Brain microvascular endothelial cell (primary cell): ENCODE measurements around the gene ARHGAP10.

Experiments
- DNase-seq: peaks from one replicate; pipeline ENCODE4 v3.0.0-alpha.2; 2020
- H3K27ac ChIP-seq: fragments of 250-450 bp; sonication (Bioruptor Pico); 2 replicates; pipeline ENCODE4 v1.5.1; 2020; ENCODE audit warnings: mild to moderate bottlenecking, moderate library complexity
- H3K27me3 ChIP-seq: fragments of 250-450 bp; sonication (Bioruptor Pico); replicated peaks from 2 replicates; pipeline ENCODE4 v1.5.1; 2020; ENCODE audit warnings: mild to moderate bottlenecking
- H3K36me3 ChIP-seq: fragments of 250-450 bp; sonication (Bioruptor Pico); replicated peaks from 2 replicates; pipeline ENCODE4 v1.5.1; 2020; ENCODE audit warnings: mild to moderate bottlenecking
- H3K4me3 ChIP-seq: 2 replicates; pipeline ENCODE4 v1.5.1; 2011; ENCODE audit warnings: low read depth, mild to moderate bottlenecking, control low read depth, low read length, moderate library complexity
- CTCF ChIP-seq: IDR thresholded peaks from 2 replicates; pipeline ENCODE4 v1.5.1; 2011; ENCODE audit warnings: low read depth, mild to moderate bottlenecking, moderate library complexity, low read length, control low read depth, inconsistent platforms; ENCODE audit errors: missing control alignments
- in situ Hi-C: cut with HindIII; loops from 2 replicates; pipeline ENCODE4 v1.10.0; 2017; ENCODE audit warnings: low sequenced_read_pairs, low pct_ligation_motif_present

The ARHGAP10 gene

GRCh38 chr4:148101235-148101634, 369.3 kb downstream of the ARHGAP10 start:
- Histone ChIP-seq H3K27me3 (no peaks in the 10 kb centered on the region), H3K4me3 (no peak overlapping the region), H3K27ac (no peak overlapping the region), H3K36me3 (no peaks in the 10 kb centered on the region)
- no peak for TF ChIP-seq CTCF
- no peak for DNase-seq
- in situ Hi-C loops: no loop called here

GRCh38 chr4:148101790-148102189, 369.9 kb downstream of the ARHGAP10 start:
- no peaks in the 10 kb centered on the region for H3K36me3 ChIP-seq
- H3K27me3 ChIP-seq: no peaks in the 10 kb centered on the region
- no peak overlapping the region for H3K4me3 ChIP-seq
- TF ChIP-seq CTCF: no peak
- H3K27ac ChIP-seq: no peak overlapping the region
- DNase-seq: no peak
- in situ Hi-C loops: no loop called here

GRCh38 chr4:148103597-148104355, 371.9 kb downstream of the ARHGAP10 start:
- Histone ChIP-seq H3K36me3 (no peaks in the 10 kb centered on the region), H3K27me3 (no peaks in the 10 kb centered on the region), H3K4me3 (no peak overlapping the region), H3K27ac (no peak overlapping the region)
- DNase-seq: no peak
- in situ Hi-C loops: no loop called here
- TF ChIP-seq CTCF: no peak

- Histone ChIP-seq H3K36me3 (no peaks in the 10 kb centered on the region), H3K27ac (no peak overlapping the region), H3K4me3 (no peak overlapping the region), H3K27me3 (no peaks in the 10 kb centered on the region)
- no peak for DNase-seq
- TF ChIP-seq CTCF: no peak
- in situ Hi-C loops: no loop called here
Measured at GRCh38 chr4:148108766-148109165, 376.9 kb downstream of the ARHGAP10 start.

- no peak for TF ChIP-seq CTCF
- H3K27ac ChIP-seq: no peak overlapping the region
- no peaks in the 10 kb centered on the region for H3K27me3 ChIP-seq
- H3K36me3 ChIP-seq: no peaks in the 10 kb centered on the region
- DNase-seq: no peak
- H3K4me3 ChIP-seq: no peak overlapping the region
- in situ Hi-C loops: no loop called here
Measured at GRCh38 chr4:148109216-148109615, 377.3 kb downstream of the ARHGAP10 start.

GRCh38 chr4:148110169-148110568, 378.3 kb downstream of the ARHGAP10 start:
- Histone ChIP-seq H3K4me3 (no peak overlapping the region), H3K27me3 (no peaks in the 10 kb centered on the region), H3K27ac (no peak overlapping the region), H3K36me3 (no peaks in the 10 kb centered on the region)
- in situ Hi-C loops: no loop called here
- DNase-seq: no peak
- no peak for TF ChIP-seq CTCF
